ENCODE data around the gene ABCC1. TPM values are rescaled to one million over a fixed set of nuclear protein-coding genes. Genes with fewer than 3 reads are reported as not detected.
A peak's percentile ranks its signal among the peaks of the same experiment; 100 is the strongest.

ABCC1 gene
- total RNA-seq, 2 donors from 2014 or later, result 51.8 to 66.9 TPM

- Mint-ChIP-seq H3K9me3 (peaks cover 0 to 11% of the 10 kb centered on the region in 2 donors), H3K27ac (peak overlapping the region; percentile 13 to 78), H3K36me3 (peaks cover 31 to 41% of the 10 kb centered on the region in 2 donors)
- DNase-seq (ENCODE audit: low spot score in 2 of 2) (no peak), ATAC-seq (peak in 1 of 2 donors; percentile 19)
Measured at GRCh38 chr16:16126896-16127295, 177.5 kb downstream of the ABCC1 start.

GRCh38 chr16:16127469-16128116 is 178.2 kb downstream of the ABCC1 start:
- Mint-ChIP-seq H3K9me3 (peaks cover 0 to 11% of the 10 kb centered on the region in 2 donors), H3K36me3 (peaks cover 26 to 34% of the 10 kb centered on the region in 2 donors), H3K27ac (peak overlapping the region in 1 of 2 donors; percentile 78)
- ATAC-seq (peak; percentile 80 to 87), DNase-seq (ENCODE audit: low spot score in 2 of 2) (peak; percentile 62 to 72)

- no peak for DNase-seq (ENCODE audit: low spot score in 2 of 2)
- ATAC-seq, result no peak
- peaks cover 10 to 19% of the 10 kb centered on the region in 2 donors for H3K36me3 Mint-ChIP-seq
- H3K27ac Mint-ChIP-seq, result peak overlapping the region in 1 of 2 donors; percentile 86
- H3K9me3 Mint-ChIP-seq, result no peaks in the 10 kb centered on the region
Measured at GRCh38 chr16:16131204-16131603, 181.8 kb downstream of the ABCC1 start.

GRCh38 chr16:16131659-16132058 is 182.2 kb downstream of the ABCC1 start:
- ATAC-seq, result no peak
- peaks cover 10 to 19% of the 10 kb centered on the region in 2 donors for H3K36me3 Mint-ChIP-seq

GRCh38 chr16:16133943-16134604 is 184.7 kb downstream of the ABCC1 start:
- DNase-seq (ENCODE audit: low spot score in 2 of 2) (no peak), ATAC-seq (no peak)
- H3K9me3 Mint-ChIP-seq, result no peaks in the 10 kb centered on the region
- H3K36me3 Mint-ChIP-seq, result peaks cover 10 to 19% of the 10 kb centered on the region in 2 donors
- H3K27ac Mint-ChIP-seq, result peak overlapping the region; percentile 46 to 86

More at GRCh38 chr16:16131659-16132058, 182.2 kb downstream of the ABCC1 start:
- Mint-ChIP-seq H3K9me3 (no peaks in the 10 kb centered on the region), H3K27ac (peak overlapping the region in 1 of 2 donors; percentile 86)
- no peak for DNase-seq (ENCODE audit: low spot score in 2 of 2)

- DNase-seq (ENCODE audit: low spot score in 2 of 2), result no peak
- Mint-ChIP-seq H3K36me3 (peaks cover 14 to 28% of the 10 kb centered on the region in 2 donors), H3K9me3 (no peaks in the 10 kb centered on the region), H3K27ac (no peak overlapping the region)
- ATAC-seq, result no peak
Measured at GRCh38 chr16:16136588-16136987, 187.2 kb downstream of the ABCC1 start.

- Mint-ChIP-seq H3K9me3 (no peaks in the 10 kb centered on the region), H3K36me3 (peaks cover 14 to 24% of the 10 kb centered on the region in 2 donors), H3K27ac (no peak overlapping the region)
- ATAC-seq (no peak), DNase-seq (ENCODE audit: low spot score in 2 of 2) (no peak)
Measured at GRCh38 chr16:16137110-16137509, 187.7 kb downstream of the ABCC1 start.

GRCh38 chr16:16138034-16138635 is 188.7 kb downstream of the ABCC1 start:
- DNase-seq (ENCODE audit: low spot score in 2 of 2) (no peak), ATAC-seq (no peak)
- H3K27ac Mint-ChIP-seq, result no peak overlapping the region
- H3K36me3 Mint-ChIP-seq, result peaks cover 14 to 24% of the 10 kb centered on the region in 2 donors
- no peaks in the 10 kb centered on the region for H3K9me3 Mint-ChIP-seq

GRCh38 chr16:16139061-16139460 is 189.6 kb downstream of the ABCC1 start:
- ATAC-seq (no peak), DNase-seq (ENCODE audit: low spot score in 2 of 2) (no peak)
- H3K9me3 Mint-ChIP-seq, result no peaks in the 10 kb centered on the region
- H3K36me3 Mint-ChIP-seq, result peaks cover 7 to 16% of the 10 kb centered on the region in 2 donors
- H3K27ac Mint-ChIP-seq, result peak overlapping the region in 1 of 2 donors; percentile 66

GRCh38 chr16:16139806-16140205 is 190.4 kb downstream of the ABCC1 start:
- Mint-ChIP-seq H3K27ac (no peak overlapping the region), H3K9me3 (no peaks in the 10 kb centered on the region), H3K36me3 (peaks cover 5 to 14% of the 10 kb centered on the region in 2 donors)
- ATAC-seq (no peak), DNase-seq (ENCODE audit: low spot score in 2 of 2) (no peak)

GRCh38 chr16:16140537-16140936 is 191.1 kb downstream of the ABCC1 start:
- DNase-seq (ENCODE audit: low spot score in 2 of 2) (no peak), ATAC-seq (no peak)
- Mint-ChIP-seq H3K36me3 (peaks cover 5 to 10% of the 10 kb centered on the region in 2 donors), H3K9me3 (no peaks in the 10 kb centered on the region), H3K27ac (peak overlapping the region in 1 of 2 donors; percentile 36)

- no peaks in the 10 kb centered on the region for H3K9me3 Mint-ChIP-seq
- peak overlapping the region in 1 of 2 donors; percentile 4 for H3K27ac Mint-ChIP-seq
- peaks cover 5 to 10% of the 10 kb centered on the region in 2 donors for H3K36me3 Mint-ChIP-seq
- ATAC-seq, result no peak
- no peak for DNase-seq (ENCODE audit: low spot score in 2 of 2)
Measured at GRCh38 chr16:16141141-16141540, 191.7 kb downstream of the ABCC1 start.

GRCh38 chr16:16141784-16142396 is 192.5 kb downstream of the ABCC1 start:
- DNase-seq (ENCODE audit: low spot score in 2 of 2), result no peak
- H3K36me3 Mint-ChIP-seq, result peaks cover 5 to 10% of the 10 kb centered on the region in 2 donors
- H3K27ac Mint-ChIP-seq, result no peak overlapping the region
- ATAC-seq, result no peak
- H3K9me3 Mint-ChIP-seq, result no peaks in the 10 kb centered on the region

- no peaks in the 10 kb centered on the region for H3K9me3 Mint-ChIP-seq
- peaks cover 5 to 10% of the 10 kb centered on the region in 2 donors for H3K36me3 Mint-ChIP-seq
- ATAC-seq, result no peak
- no peak for DNase-seq (ENCODE audit: low spot score in 2 of 2)
- peak overlapping the region in 1 of 2 donors; percentile 28 for H3K27ac Mint-ChIP-seq
Measured at GRCh38 chr16:16143038-16143763, 193.8 kb downstream of the ABCC1 start.

- Mint-ChIP-seq H3K9me3 (no peaks in the 10 kb centered on the region), H3K36me3 (peaks cover 5 to 10% of the 10 kb centered on the region in 2 donors), H3K27ac (peak overlapping the region in 1 of 2 donors; percentile 28)
- ATAC-seq (no peak), DNase-seq (ENCODE audit: low spot score in 2 of 2) (no peak)
Measured at GRCh38 chr16:16143931-16144330, 194.5 kb downstream of the ABCC1 start.

- no peak for DNase-seq (ENCODE audit: low spot score in 2 of 2)
- H3K9me3 Mint-ChIP-seq, result no peaks in the 10 kb centered on the region
- peak overlapping the region in 1 of 2 donors; percentile 28 for H3K27ac Mint-ChIP-seq
- H3K36me3 Mint-ChIP-seq, result peaks cover 5 to 10% of the 10 kb centered on the region in 2 donors
- peak in 1 of 2 donors; percentile 83 for ATAC-seq
Measured at GRCh38 chr16:16144416-16144815, 195.0 kb downstream of the ABCC1 start.

Data from activated naive CD4-positive, alpha-beta T cell treated with anti-CD3 and anti-CD28 coated beads, Interleukin-2, amount 50 U/mL, for 72 hours (primary cell).